ENCODE data around the gene TASL.

GRCh38 chrX:30525732-30526131 is 51.8 kb downstream of the TASL start:
- TF ChIP-seq CTCF (IDR thresholded peaks at IDR 0.05) (no peak), POLR2A (IDR thresholded peaks at IDR 0.05) (no peak), POLR2AphosphoS5 (IDR thresholded peaks at IDR 0.05) (no peak)

Data from prostate gland (tissue), 2 donors.